RWPE1 (cell line): Measurements from ENCODE around the gene RASL10B.
"Not testable (repeated sequence)": the region's sequence is repeated elsewhere in the genome, so short reads cannot be mapped to it uniquely, and the experiment has no call there.

Experiments
- CTCF ChIA-PET: fragments of 350-600 bp; sonication (Branson Sonifier 250); formaldehyde crosslinking; extraction: SDS; loops from one replicate; lab custom pipeline; 2021; lab: Yijun Ruan, JAX
- POLR2A ChIA-PET: fragments of 400-600 bp; formaldehyde crosslinking; extraction: SDS; loops from one replicate; lab custom pipeline; 2020; ENCODE audit warnings: antibody characterized with exemption; ENCODE audit not compliant: low non-redundant PET; lab: Yijun Ruan, JAX
- DNase-seq: peaks from one replicate; pipeline ENCODE4 v3.0.0; 2012; ENCODE audit warnings: low spot score
- H3K27ac ChIP-seq: fragments of 450-650 bp; 2 replicates; pipeline ENCODE4 v1.5.1; 2017
- CTCF ChIP-seq: fragments of 450-650 bp; conservative IDR thresholded peaks from 2 replicates; pipeline ENCODE4 v1.5.1; 2017; ENCODE audit warnings: low read depth, mild to moderate bottlenecking

The RASL10B gene

DNA sequence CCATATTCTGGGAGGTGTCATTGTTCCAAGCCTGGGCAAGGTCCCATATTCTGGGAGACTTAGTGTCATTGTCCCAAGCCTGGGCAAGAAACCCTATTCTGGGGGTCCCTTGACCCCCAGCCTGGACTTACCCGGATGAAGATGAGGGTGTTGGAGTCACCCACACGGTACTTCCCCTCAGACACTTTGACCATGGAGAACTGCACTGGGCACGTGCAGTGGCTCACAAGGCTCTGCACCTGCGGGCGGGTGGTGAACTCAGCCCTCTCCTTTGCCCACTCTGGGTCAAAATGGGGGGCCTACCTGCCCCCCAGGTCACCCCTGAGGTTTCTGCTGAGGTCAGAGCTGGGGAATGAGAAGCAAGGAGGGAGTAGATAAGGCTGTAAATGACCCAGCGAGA lies 17.5 kb downstream of the RASL10B start:
- peak overlapping the region; percentile 49 for H3K27ac ChIP-seq
- no peak for TF ChIP-seq CTCF
- CTCF ChIA-PET, result interaction anchor here (0.6 to 1.3 kb wide), 3 partner anchors 78 to 1972 kb away, joined by 3 read pairs; no protein-coding TSS in a partner anchor
- no peak for DNase-seq
- POLR2A ChIA-PET, result no interaction called here

GRCh38 chr17:35749560-35750412 lies 18.3 kb downstream of the RASL10B start:
- no peak for DNase-seq
- POLR2A ChIA-PET, result no interaction called here
- TF ChIP-seq CTCF, result no peak
- CTCF ChIA-PET, result interaction anchor here (1.6 kb wide), 1 partner anchor 55 kb away, joined by 5 read pairs; no protein-coding TSS in a partner anchor
- H3K27ac ChIP-seq, result no peak overlapping the region

DNA sequence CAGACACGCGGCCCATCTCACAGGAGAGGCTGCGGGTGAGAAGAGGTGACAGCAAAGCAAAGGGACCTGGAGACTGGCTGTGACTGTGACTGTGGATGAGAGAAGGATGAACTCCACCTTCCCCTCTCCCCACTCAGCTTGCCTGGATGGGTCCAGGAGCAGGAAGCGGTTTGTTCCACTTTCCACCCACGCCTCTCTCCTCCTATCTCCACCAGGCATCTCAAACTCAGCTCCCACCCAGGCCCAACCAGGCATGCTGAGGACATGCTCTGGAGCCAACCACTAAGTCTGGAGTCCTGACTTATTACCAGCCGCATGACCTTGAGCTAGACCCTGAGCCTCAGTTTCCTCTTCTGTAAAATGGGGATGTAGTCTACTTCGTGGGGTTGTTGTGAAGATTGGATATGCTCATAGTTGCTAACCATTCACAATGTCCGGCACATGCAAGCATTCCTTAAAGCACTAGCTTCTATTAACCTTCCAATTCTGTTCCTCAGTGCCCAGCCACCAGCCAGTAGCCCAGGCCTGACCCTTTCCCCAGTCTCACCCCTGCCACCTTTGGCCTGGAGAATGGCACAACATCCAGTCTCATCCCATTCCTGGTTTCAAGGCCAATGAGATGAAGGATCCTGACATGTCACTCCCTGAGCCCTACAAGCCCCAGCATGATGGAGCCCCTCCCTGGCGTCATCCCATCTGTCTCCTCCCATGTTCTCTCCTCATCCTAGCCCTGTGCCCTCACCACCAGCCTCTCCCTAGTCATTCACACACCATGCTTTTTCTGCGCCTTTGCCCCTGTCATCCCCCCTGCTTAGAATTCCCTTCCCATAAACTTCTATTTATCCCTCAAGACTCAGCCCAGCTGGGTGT lies 19.3 kb downstream of the RASL10B start:
- no peak overlapping the region for H3K27ac ChIP-seq
- TF ChIP-seq CTCF, result no peak
- ChIA-PET POLR2A (no interaction called here), CTCF (interaction anchor here (0.6 to 1.6 kb wide), 2 partner anchors 25 to 54 kb away, joined by 3 to 5 read pairs; no protein-coding TSS in a partner anchor)
- DNase-seq, result peak; percentile 56

- not testable (repeated sequence) for DNase-seq
- POLR2A ChIA-PET, result interaction anchor here (0.6 kb wide), 1 partner anchor 83 kb away, joined by 8 read pairs; no protein-coding TSS in a partner anchor
Measured at GRCh38 chr17:35751541-35751940, 20.1 kb downstream of the RASL10B start.

DNA sequence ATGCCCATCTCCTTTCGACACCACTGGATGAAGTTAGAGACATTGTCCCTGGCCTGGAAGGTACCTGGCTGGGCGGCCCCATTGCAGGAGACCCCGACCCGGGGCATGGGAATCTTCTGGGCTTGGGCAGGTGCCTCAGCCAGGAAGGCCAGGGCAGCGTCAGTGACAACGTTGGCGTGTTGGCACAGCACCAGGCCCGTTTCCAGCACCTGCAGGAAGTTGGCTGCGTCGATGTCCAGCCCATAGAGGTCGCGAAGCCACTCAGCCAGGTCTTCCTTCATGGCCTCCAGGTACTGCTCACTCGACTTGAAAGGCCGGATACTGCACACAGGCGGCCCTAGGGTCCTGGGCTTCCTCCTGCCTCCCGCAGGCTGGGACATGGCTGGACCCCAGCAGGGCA lies 21.0 kb downstream of the RASL10B start:
- no peak for DNase-seq
- no peak overlapping the region for H3K27ac ChIP-seq
- TF ChIP-seq CTCF, result no peak
- ChIA-PET POLR2A (no interaction called here), CTCF (interaction anchor here (1.2 kb wide), 1 partner anchor 11 kb away, joined by 4 read pairs; no protein-coding TSS in a partner anchor)

More at GRCh38 chr17:35751541-35751940, 20.1 kb downstream of the RASL10B start:
- CTCF ChIA-PET, H3K27ac ChIP-seq: not testable (repeated sequence)

GRCh38 chr17:35752945-35753764 lies 21.7 kb downstream of the RASL10B start, which contains the start of gene GAS2L2:
Gene GAS2L2, minus strand, starts transcription at chr17:35753239. Its CDS starts 389 bp downstream, at chr17:35752850.
- CTCF ChIA-PET, result interaction anchor here (1.2 kb wide), 1 partner anchor 11 kb away, joined by 4 read pairs; no protein-coding TSS in a partner anchor
- POLR2A ChIA-PET, result no interaction called here
- no peak for DNase-seq
- TF ChIP-seq CTCF, result no peak
- H3K27ac ChIP-seq, result no peak within 1 kb of the TSS
